ENCODE data around the gene GPD2. TPM values are rescaled to one million over a fixed set of nuclear protein-coding genes. Genes with fewer than 3 reads are reported as not detected.

GPD2 gene
- polyA plus RNA-seq, 1 donor (not counting 4 experiments of a cell fraction or from before 2014, with no cell fraction given): 27.6 TPM

GRCh38 chr2:156590085-156590739 is 154.0 kb downstream of the GPD2 start:
- H2AFZ ChIP-seq (ENCODE audit: control insufficient read depth, low read length): no peak overlapping the region
- no peaks in the 10 kb centered on the region for H3K36me3 ChIP-seq (ENCODE audit: control insufficient read depth in 2 of 2, extremely low read depth in 1 of 2, insufficient read depth in 2 of 2, low read length in 2 of 2)
- H3K9me3 ChIP-seq (ENCODE audit: control insufficient read depth, low read depth, low read length): no peaks in the 10 kb centered on the region
- FAIRE-seq: no peak
- dilution Hi-C loops (cut with MboI; ENCODE audit: extremely low pct_ligation_motif_present, low sequenced_read_pairs): no loop called here
- H3K9ac ChIP-seq (ENCODE audit: control insufficient read depth, extremely low read depth, insufficient read depth, low read length): no peak overlapping the region
- H3K4me1 ChIP-seq (ENCODE audit: control insufficient read depth, extremely low read depth, insufficient read depth, low read length): no peaks in the 10 kb centered on the region
- no peaks in the 10 kb centered on the region for H3K79me2 ChIP-seq (ENCODE audit: control insufficient read depth, insufficient read depth, low read length)
- no peak overlapping the region for H3K27ac ChIP-seq (ENCODE audit: control insufficient read depth, insufficient read depth, low read length)
- H3K4me2 ChIP-seq (ENCODE audit: control insufficient read depth, extremely low read depth, insufficient read depth, low read depth, low read length): no peak overlapping the region
- H3K9me1 ChIP-seq (ENCODE audit: control insufficient read depth, extremely low read depth, insufficient read depth, low read length): no peaks in the 10 kb centered on the region
- no peaks in the 10 kb centered on the region for H3K27me3 ChIP-seq (ENCODE audit: control insufficient read depth, extremely low read depth, insufficient read depth, low read length)
- no peak for TF ChIP-seq CTCF (optimal IDR thresholded peaks at IDR 0.05 in 1 of 3, IDR thresholded peaks at IDR 0.05 in 1 of 3, conservative IDR thresholded peaks at IDR 0.05 in 1 of 3; ENCODE audit: extremely low read depth in 1 of 3, insufficient read depth in 2 of 3, low read length in 3 of 3)
- no peak for TF ChIP-seq EZH2 (IDR thresholded peaks at IDR 0.05; ENCODE audit: low read length)
- H3K4me3 ChIP-seq (ENCODE audit: control insufficient read depth in 2 of 3, extremely low read depth in 1 of 3, insufficient read depth in 2 of 3, low read depth in 1 of 3, low read length in 3 of 3): no peak overlapping the region
- no peak for DNase-seq (ENCODE audit: low read depth, low spot score)
- no peaks in the 10 kb centered on the region for H4K20me1 ChIP-seq (ENCODE audit: control insufficient read depth, extremely low read depth, insufficient read depth, low read length)

GRCh38 chr2:156592809-156593593 is 156.8 kb downstream of the GPD2 start:
- no peak overlapping the region for H3K4me3 ChIP-seq (ENCODE audit: control insufficient read depth in 2 of 3, extremely low read depth in 1 of 3, insufficient read depth in 2 of 3, low read depth in 1 of 3, low read length in 3 of 3)
- no peaks in the 10 kb centered on the region for H4K20me1 ChIP-seq (ENCODE audit: control insufficient read depth, extremely low read depth, insufficient read depth, low read length)
- H3K36me3 ChIP-seq (ENCODE audit: control insufficient read depth in 2 of 2, extremely low read depth in 1 of 2, insufficient read depth in 2 of 2, low read length in 2 of 2): no peaks in the 10 kb centered on the region
- no peak overlapping the region for H3K9ac ChIP-seq (ENCODE audit: control insufficient read depth, extremely low read depth, insufficient read depth, low read length)
- H3K27ac ChIP-seq (ENCODE audit: control insufficient read depth, insufficient read depth, low read length): no peak overlapping the region
- no peak for FAIRE-seq
- H3K9me1 ChIP-seq (ENCODE audit: control insufficient read depth, extremely low read depth, insufficient read depth, low read length): no peaks in the 10 kb centered on the region
- H3K4me2 ChIP-seq (ENCODE audit: control insufficient read depth, extremely low read depth, insufficient read depth, low read depth, low read length): no peak overlapping the region
- no peak overlapping the region for H2AFZ ChIP-seq (ENCODE audit: control insufficient read depth, low read length)
- no peak for DNase-seq (ENCODE audit: low read depth, low spot score)
- H3K79me2 ChIP-seq (ENCODE audit: control insufficient read depth, insufficient read depth, low read length): no peaks in the 10 kb centered on the region
- no peaks in the 10 kb centered on the region for H3K9me3 ChIP-seq (ENCODE audit: control insufficient read depth, low read depth, low read length)
- TF ChIP-seq EZH2 (IDR thresholded peaks at IDR 0.05; ENCODE audit: low read length) (no peak), CTCF (optimal IDR thresholded peaks at IDR 0.05 in 1 of 3, IDR thresholded peaks at IDR 0.05 in 1 of 3, conservative IDR thresholded peaks at IDR 0.05 in 1 of 3; ENCODE audit: extremely low read depth in 1 of 3, insufficient read depth in 2 of 3, low read length in 3 of 3) (no peak)
- dilution Hi-C loops (cut with MboI; ENCODE audit: extremely low pct_ligation_motif_present, low sequenced_read_pairs): no loop called here
- no peaks in the 10 kb centered on the region for H3K4me1 ChIP-seq (ENCODE audit: control insufficient read depth, extremely low read depth, insufficient read depth, low read length)
- H3K27me3 ChIP-seq (ENCODE audit: control insufficient read depth, extremely low read depth, insufficient read depth, low read length): no peaks in the 10 kb centered on the region

All from keratinocyte (primary cell).